HAP-1 (cell line): ENCODE results near the gene NTRK3.

Experiments used
- DNase-seq, 2 experiments: peaks; one replicate each; pipeline ENCODE4 v3.0.0-alpha.2; 2016 to 2020; ENCODE audit warnings: low spot score in 2 of 2
- H3K27me3 ChIP-seq: fragments of 250-450 bp; sonication (Bioruptor Pico); 2 replicates; pipeline ENCODE4 v1.5.1; 2020; ENCODE audit warnings: low read depth, mild to moderate bottlenecking, moderate library complexity
- H3K36me3 ChIP-seq: fragments of 250-450 bp; sonication (Bioruptor Pico); replicated peaks from 2 replicates; pipeline ENCODE4 v1.5.1; 2020; ENCODE audit warnings: mild to moderate bottlenecking
- H3K4me1 ChIP-seq: fragments of 250-450 bp; sonication (Bioruptor Pico); 2 replicates; pipeline ENCODE4 v1.5.1; 2020; ENCODE audit warnings: mild to moderate bottlenecking
- H3K4me3 ChIP-seq: fragments of 250-450 bp; sonication (Bioruptor Pico); 2 replicates; pipeline ENCODE4 v1.5.1; 2020; ENCODE audit warnings: mild to moderate bottlenecking, moderate library complexity
- H3K9me3 ChIP-seq: fragments of 250-450 bp; sonication (Bioruptor Pico); 2 replicates; pipeline ENCODE4 v1.5.1; 2020; ENCODE audit warnings: mild to moderate bottlenecking, moderate library complexity
- in situ Hi-C: fragments of 300-500 bp; cut with MboI; formaldehyde crosslinking; loops from 3 replicates; pipeline ENCODE4 v1.14.3; 2020; ENCODE audit warnings: low sequenced_read_pairs, inconsistent platforms, mixed read lengths

NTRK3 gene

DNA sequence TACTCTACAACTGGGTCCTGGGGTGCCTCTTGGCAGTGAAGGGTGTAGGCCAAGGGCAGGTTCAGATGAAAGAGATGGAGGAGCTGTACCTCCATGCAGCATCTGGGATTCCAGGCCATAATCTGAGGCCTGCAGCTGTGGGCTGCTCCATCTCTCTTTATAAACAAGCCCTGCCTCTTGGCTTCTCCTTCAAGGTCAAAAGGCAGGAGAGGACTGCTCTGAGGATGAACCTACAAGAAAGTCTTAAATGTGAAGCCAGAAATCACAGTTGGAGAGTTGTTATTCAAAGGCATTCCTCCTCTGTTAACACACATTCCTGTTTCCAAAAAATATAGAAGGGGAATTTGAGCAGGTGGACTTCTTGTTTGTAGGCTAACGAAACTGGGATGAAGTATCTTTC is 355.5 kb downstream of the NTRK3 start:
- DNase-seq: no peak
- no peaks in the 10 kb centered on the region for H3K27me3 ChIP-seq
- in situ Hi-C loops: no loop called here
- H3K4me3 ChIP-seq: no peak overlapping the region
- peaks cover 5% of the 10 kb centered on the region; the same call in 1 of the 2 replicates for H3K9me3 ChIP-seq
- H3K4me1 ChIP-seq: no peaks in the 10 kb centered on the region
- H3K36me3 ChIP-seq: no peaks in the 10 kb centered on the region

DNA sequence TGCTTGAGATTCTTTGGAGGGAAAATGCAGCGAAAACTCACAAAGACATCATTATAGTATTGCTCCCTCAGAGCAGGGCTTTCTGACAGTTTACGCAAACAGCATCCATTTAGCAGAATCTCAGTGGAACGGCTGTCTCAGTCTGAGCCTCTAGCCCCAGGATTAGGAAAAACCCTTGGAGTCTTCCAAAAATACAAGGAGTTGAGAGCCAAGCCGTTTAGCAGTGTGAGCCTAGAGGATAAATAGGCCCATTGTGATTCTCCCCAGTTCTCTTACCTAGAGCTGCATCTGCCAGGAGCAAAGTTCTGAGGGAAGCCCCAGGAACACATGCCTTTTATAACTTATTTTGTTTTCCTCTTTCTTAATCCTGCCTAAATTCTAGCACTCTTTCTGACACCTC is 359.6 kb downstream of the NTRK3 start:
- Histone ChIP-seq H3K9me3 (peaks cover 10% of the 10 kb centered on the region; the same call in 1 of the 2 replicates), H3K36me3 (no peaks in the 10 kb centered on the region), H3K4me3 (no peak overlapping the region), H3K27me3 (no peaks in the 10 kb centered on the region), H3K4me1 (no peaks in the 10 kb centered on the region)
- in situ Hi-C loops: no loop called here
- no peak for DNase-seq

DNA sequence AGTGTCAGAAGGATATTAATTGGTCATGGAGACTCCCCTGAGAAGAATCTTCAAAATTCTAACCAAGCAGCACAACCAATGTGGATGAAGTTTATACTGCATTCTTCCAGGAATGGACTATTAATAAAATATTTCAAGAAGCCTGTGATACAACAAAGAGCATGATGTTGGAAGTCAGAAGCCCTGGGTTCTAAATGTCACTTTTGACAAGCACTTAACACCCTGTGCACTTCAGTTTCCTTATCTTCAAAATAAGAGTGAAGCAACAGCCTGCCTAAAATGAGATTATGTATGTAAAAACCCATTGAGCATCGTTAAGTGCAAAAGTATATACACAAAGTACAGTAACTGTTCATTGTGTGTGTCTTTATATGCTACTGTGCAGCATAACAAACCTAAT is 369.4 kb downstream of the NTRK3 start:
- no peaks in the 10 kb centered on the region for H3K27me3 ChIP-seq
- H3K4me3 ChIP-seq: no peak overlapping the region
- H3K4me1 ChIP-seq: no peaks in the 10 kb centered on the region
- in situ Hi-C loops: no loop called here
- H3K9me3 ChIP-seq: no peaks in the 10 kb centered on the region
- no peaks in the 10 kb centered on the region for H3K36me3 ChIP-seq
- no peak for DNase-seq

DNA sequence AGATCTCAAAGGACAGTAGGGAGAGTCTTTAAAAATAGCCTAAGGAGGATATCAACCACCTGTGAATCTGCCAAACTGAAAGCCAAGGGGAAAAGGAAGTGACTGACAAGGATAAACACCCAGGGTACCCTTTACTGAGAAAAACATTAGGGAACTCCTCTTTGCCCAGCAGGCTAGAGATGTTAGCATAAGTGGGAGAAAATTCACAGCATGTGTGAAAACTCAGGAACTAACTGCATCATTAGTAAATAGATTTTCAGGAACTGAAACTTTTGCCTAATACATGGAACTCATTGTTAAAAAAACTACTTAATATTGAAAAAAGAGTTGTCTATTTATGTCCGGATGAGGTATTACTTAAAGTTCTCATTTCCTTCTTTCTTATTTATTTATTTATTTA is 375.5 kb downstream of the NTRK3 start:
- DNase-seq: no peak
- in situ Hi-C loops: no loop called here
- Histone ChIP-seq H3K4me1 (no peaks in the 10 kb centered on the region), H3K27me3 (no peaks in the 10 kb centered on the region), H3K4me3 (no peak overlapping the region), H3K36me3 (no peaks in the 10 kb centered on the region), H3K9me3 (peaks cover 2% of the 10 kb centered on the region)

DNA sequence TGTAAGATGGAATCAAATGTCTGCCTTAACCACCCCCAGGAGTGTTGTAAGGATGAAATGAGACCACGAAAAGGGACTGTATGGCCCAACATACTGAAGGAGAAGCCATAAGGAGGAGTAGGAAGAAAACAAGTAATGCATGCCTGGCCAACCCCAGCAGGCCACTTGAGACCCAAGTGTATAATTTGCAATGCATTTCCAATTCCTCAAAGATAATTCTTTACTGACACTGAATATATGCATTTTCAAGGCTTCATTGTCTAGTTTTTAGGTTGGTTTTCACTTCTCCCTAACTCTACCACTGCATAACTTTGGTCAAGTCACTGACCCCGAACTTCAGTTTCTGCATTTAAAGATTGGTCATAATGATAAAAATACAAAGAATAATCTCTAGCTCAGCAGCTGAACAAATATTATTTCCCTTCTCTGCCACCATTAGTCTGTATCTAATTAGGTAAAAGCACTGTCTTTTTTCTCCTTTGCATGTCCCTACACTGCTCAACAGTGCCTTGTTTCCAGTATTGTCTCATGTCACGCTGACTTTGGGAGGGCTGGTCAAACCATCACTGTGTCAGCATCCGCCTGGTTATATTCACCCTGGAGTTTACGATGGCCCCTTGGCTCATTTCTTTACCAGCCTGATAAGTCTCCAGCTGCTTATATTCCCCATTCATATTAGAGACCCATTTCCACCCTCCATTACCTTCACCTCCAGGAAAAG is 378.6 kb downstream of the NTRK3 start:
- H3K36me3 ChIP-seq: no peaks in the 10 kb centered on the region
- in situ Hi-C loops: no loop called here
- no peak overlapping the region for H3K4me3 ChIP-seq
- no peaks in the 10 kb centered on the region for H3K27me3 ChIP-seq
- peaks cover 9% of the 10 kb centered on the region for H3K9me3 ChIP-seq
- no peak for DNase-seq
- no peaks in the 10 kb centered on the region for H3K4me1 ChIP-seq

DNA sequence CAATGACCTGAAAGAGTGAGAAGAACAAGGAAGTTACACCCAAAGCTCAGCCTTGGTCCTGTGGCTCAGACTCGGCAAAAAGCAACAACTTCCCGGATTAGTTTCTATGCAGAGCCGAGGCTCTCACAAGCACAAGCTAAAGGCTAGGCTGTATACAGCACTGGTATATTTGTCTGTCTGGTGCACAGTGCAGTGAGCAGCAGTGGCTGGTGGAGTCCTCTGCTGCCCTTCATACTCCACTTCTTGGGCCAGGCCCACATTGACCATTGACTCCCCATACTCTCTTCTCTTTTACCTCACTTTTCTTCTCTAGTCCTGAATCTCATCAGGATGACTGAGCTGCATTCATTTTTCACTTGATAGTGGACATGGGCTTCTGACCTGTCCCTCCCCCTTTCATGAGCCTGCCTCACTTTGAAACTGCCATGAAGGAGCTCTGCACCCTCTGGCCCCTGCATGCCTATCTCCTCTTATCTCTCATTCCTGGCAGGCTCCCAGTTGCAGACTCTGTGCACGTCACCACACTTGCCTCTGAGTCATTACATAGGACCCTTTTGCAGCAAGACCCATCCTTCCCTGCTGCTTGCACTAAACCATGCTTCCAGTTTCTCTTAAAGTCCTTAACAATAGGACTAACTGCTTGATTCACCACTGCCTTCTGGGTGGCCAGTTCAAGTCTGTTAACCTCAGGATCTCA is 379.3 kb downstream of the NTRK3 start:
- Histone ChIP-seq H3K4me3 (no peak overlapping the region), H3K27me3 (no peaks in the 10 kb centered on the region), H3K36me3 (no peaks in the 10 kb centered on the region), H3K9me3 (peaks cover 9% of the 10 kb centered on the region), H3K4me1 (no peaks in the 10 kb centered on the region)
- in situ Hi-C loops: no loop called here
- no peak for DNase-seq

DNA sequence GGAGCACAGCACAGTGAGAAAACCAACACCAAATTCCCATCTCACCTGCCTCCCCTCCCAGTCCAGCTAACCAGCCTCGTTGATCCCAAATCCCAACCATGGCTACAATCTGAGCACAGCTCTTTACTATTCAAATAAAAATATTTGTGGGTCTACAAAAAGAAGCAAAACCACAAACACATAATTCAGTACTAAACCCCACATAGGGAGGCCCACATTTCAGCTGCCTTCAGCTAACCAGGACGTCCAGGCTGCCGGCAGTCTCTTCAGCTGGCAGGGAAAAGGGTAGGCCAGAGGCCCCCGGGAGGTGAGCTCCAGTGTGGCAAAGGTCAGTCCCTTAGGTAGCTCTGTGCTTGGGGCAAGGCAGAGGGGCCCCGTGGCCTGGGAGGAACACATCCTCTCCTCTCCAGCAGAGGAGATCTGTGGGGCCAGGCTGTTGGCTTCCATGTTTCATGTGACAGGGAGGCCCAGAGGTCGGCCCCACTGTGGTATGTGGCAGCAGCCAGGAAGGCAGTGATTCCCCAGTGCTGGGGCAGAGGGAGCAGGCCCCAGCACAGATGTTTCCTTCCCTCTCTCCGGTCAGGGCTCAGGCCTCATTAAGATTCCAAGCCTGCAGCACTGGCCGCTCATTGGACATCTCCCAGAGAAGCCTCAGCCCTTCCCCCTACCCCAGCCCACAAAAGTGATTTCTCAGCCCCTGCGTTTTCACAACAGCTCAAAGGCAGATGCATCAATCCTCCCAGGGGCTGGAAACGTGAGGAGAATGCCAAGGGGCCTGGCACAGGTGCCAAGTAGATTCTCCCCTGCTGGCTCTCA is 381.4 kb downstream of the NTRK3 start:
- H3K4me3 ChIP-seq: no peak overlapping the region
- no peaks in the 10 kb centered on the region for H3K27me3 ChIP-seq
- H3K4me1 ChIP-seq: no peaks in the 10 kb centered on the region
- DNase-seq: no peak
- in situ Hi-C loops: no loop called here
- no peaks in the 10 kb centered on the region for H3K36me3 ChIP-seq
- H3K9me3 ChIP-seq: peaks cover 25% of the 10 kb centered on the region

DNA sequence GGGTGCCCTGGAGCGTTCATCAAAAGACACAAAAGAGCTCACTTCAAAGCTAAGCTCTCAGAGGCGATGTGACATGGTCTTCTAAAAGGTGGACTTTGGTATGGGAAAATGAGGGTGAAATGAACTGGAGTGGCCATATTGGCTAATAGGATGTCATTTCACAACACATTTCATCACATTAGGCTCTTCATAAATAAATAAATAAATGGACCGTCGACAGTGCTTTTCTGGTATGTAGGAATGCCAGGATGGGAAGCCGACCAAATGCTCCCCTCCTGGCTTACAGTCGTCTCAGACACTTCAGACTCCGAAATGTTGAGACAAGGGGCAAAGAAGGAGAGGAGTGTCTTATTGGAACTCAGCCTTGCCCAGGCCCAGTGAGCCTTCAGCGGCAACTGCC is 383.0 kb downstream of the NTRK3 start:
- in situ Hi-C loops: no loop called here
- Histone ChIP-seq H3K9me3 (peaks cover 25% of the 10 kb centered on the region), H3K4me3 (no peak overlapping the region), H3K36me3 (no peaks in the 10 kb centered on the region), H3K27me3 (no peaks in the 10 kb centered on the region), H3K4me1 (no peaks in the 10 kb centered on the region)
- DNase-seq: no peak

DNA sequence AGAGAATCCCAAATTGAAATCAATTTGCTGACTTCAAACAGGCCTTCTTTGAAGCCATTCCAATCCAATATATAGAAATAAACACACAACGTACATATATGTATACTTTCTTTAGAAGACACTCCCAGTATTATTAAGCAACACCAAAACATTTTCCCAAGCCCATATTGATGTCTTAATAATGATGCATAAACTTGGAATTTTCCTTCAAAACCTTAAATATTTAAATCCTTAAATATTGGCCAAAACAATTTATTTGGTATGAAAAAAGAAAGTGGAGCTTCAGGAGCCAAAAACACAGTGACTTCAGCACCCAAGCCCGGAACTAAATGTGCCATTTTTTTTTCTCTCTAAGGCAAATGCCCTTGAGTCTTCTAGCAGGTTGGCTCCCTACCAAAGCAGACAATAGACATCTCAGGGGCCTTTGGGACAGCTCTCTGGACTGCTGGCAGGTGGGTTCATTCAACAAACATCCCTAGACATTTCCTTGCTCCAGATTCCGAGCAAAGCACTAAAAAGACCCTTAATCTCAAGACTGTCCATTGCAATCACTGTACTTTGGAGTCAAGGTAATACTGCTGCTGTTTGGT is 384.7 kb downstream of the NTRK3 start:
- H3K4me3 ChIP-seq: no peak overlapping the region
- in situ Hi-C loops: no loop called here
- H3K4me1 ChIP-seq: no peaks in the 10 kb centered on the region
- peaks cover 25% of the 10 kb centered on the region for H3K9me3 ChIP-seq
- DNase-seq: no peak
- H3K36me3 ChIP-seq: no peaks in the 10 kb centered on the region
- no peaks in the 10 kb centered on the region for H3K27me3 ChIP-seq

DNA sequence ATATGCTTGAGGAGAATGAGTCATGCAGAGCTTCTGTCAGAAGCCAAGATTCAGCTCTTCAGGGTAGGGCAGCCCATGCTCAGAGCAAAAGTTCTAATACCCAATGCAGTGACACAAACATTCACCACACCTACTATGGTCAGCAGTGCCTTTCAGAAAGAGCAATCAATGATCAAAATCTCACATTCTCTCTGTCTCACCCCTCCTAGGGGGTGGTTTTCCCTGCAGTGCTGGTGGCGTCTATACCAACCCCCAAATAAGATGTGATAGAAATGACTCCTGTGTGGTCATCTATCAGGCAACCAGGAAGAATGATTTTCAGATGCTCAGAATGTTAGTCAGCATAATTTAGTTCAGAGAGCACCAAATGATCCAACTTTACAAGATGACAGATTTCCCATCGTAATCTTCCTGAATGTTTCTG is 385.3 kb downstream of the NTRK3 start:
- H3K36me3 ChIP-seq: no peaks in the 10 kb centered on the region
- in situ Hi-C loops: no loop called here
- H3K27me3 ChIP-seq: no peaks in the 10 kb centered on the region
- DNase-seq: no peak
- H3K4me1 ChIP-seq: no peaks in the 10 kb centered on the region
- H3K4me3 ChIP-seq: no peak overlapping the region
- peaks cover 25% of the 10 kb centered on the region for H3K9me3 ChIP-seq

DNA sequence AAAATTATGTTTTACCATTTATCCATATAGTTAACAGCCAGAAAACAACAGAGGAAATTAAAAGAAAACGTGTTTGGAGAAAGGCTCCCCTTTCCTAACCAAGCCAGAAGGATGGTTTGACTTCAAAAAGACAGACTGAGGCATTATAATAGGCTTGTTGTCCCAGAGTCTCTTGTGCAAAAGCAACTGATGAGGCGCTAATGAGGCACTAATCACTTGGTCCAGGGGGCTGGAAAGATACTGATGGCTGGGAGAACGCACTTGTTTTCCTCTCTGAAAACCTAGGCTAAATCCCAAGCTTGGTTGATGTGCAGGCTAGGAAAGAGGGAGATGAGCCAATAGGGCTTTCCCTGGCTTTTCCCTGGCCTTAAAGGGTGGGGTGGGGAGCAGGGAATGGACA is 389.6 kb downstream of the NTRK3 start:
- no peak for DNase-seq
- Histone ChIP-seq H3K4me1 (no peaks in the 10 kb centered on the region), H3K4me3 (no peak overlapping the region), H3K36me3 (no peaks in the 10 kb centered on the region), H3K9me3 (peaks cover 17% of the 10 kb centered on the region), H3K27me3 (no peaks in the 10 kb centered on the region)
- in situ Hi-C loops: no loop called here

DNA sequence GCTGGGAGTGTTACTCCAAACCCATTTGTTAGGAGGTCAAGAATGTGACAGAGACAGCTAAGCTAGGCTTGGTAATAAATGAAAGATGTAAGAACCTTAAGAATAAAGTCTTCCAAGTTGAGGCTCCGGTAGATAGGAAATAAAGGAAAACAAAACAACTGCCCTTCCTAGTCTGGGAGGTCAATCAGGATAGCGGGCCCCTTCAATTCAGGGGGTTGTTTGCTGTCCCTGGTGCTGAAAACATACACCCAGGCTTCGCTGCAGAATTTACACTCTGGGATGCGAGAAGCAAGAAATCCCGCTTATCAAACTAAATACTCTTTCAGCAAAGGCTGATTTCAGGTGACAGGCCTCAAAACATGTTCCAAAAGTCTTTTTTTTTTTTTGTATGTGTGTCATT is 393.4 kb downstream of the NTRK3 start:
- Histone ChIP-seq H3K4me1 (no peaks in the 10 kb centered on the region), H3K9me3 (peaks cover 6% of the 10 kb centered on the region), H3K27me3 (no peaks in the 10 kb centered on the region), H3K36me3 (no peaks in the 10 kb centered on the region), H3K4me3 (no peak overlapping the region)
- in situ Hi-C loops: no loop called here
- DNase-seq: no peak

DNA sequence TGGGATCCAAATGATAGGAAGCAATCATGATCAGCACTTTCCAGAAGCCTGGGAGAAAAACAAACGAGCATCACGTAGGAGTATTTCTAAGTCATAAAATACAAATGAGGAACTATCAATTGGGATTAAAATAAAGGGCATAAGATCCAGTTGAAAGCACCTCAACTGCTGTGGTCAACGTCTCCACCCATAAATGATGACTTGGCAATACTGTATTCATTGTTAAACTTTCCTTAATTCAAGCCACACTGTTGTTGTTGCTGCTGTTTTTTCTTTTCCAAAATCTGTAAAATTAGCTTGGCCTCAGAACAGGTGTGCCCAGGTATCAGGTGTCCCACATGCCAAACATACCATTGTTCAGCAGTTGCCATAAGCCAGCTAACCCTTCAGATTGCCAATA is 395.8 kb downstream of the NTRK3 start:
- Histone ChIP-seq H3K27me3 (no peaks in the 10 kb centered on the region), H3K36me3 (no peaks in the 10 kb centered on the region), H3K4me1 (no peaks in the 10 kb centered on the region), H3K4me3 (no peak overlapping the region), H3K9me3 (peaks cover 7% of the 10 kb centered on the region)
- no peak for DNase-seq
- in situ Hi-C loops: no loop called here

DNA sequence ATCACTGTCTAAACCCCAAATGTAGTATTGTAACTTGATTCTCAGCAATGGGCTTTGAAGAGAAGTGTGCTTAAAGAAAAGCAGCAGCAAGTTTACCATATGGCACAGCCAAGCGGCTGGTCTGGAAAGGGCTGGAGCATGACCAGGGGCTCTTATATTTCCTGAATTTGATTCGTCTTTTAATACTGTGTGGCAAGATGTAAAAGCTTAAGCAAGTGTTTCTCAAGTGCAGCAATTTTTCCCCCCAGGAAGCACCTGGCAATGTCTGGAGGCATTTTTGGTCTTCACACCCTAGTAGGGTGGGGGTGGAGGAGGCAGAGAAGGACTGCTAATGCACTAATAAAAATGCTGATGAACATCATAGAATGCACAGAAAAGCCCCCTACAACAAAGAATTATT is 397.9 kb downstream of the NTRK3 start:
- Histone ChIP-seq H3K27me3 (no peaks in the 10 kb centered on the region), H3K36me3 (no peaks in the 10 kb centered on the region), H3K4me1 (no peaks in the 10 kb centered on the region), H3K9me3 (peaks cover 11% of the 10 kb centered on the region), H3K4me3 (no peak overlapping the region)
- DNase-seq: no peak
- in situ Hi-C loops: no loop called here
